Measurements from ENCODE around the gene SHF.
"Not testable (repeated sequence)": the region's sequence is repeated elsewhere in the genome, so short reads cannot be mapped to it uniquely, and the experiment has no call there.

The SHF gene, protein sequence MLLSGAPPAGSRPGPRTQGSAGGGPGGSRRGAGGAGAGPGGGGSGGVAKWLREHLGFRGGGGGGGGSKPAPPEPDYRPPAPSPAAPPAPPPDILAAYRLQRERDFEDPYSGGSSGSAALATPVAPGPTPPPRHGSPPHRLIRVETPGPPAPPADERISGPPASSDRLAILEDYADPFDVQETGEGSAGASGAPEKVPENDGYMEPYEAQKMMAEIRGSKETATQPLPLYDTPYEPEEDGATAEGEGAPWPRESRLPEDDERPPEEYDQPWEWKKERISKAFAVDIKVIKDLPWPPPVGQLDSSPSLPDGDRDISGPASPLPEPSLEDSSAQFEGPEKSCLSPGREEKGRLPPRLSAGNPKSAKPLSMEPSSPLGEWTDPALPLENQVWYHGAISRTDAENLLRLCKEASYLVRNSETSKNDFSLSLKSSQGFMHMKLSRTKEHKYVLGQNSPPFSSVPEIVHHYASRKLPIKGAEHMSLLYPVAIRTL
- 3.8 to 8.1 reads per million in 2 donors for total RNA-seq

DNA sequence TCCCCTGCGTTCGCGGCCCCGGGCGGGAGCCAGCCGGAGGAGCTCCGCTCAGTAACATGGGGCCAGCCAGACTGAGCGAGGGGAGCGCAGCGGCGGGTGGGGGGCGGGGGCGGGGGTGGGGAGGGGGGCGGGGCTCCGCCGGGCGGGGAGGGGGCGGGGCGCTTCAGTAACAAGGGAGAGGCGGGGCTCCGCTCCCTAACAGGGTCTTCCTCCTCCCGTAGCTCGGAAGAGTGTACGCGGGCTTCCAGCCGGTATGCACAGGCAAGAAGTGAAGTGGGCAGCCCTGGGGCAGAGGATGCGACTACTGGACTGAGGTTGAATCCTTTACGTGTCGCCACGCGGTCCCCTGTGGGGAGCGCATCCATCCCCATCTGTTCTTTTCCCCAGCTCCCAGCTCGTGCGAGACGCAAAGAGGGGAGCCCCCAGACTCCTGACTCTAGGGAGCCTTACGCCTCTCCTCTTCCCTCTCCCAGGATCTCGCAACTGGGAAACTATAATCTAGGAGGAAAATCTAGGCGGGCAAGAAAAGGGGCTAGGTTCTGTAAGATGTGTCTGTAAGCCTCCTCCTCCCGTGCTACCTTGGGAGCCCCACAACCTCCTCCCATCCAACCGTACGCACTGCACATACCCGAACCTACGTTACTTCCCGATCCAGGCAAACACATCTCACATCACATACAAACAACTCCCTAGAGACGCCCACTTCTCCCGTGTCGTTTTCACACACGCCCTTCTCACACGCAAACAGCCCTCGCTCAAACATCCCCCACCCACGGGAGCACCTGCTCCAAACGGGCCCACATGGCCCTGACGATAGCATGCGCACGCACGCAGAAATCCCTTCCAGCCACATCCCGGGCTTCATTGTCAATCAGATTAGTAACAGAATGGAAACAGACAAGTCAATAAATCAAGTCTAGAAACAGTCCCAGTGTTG lies at the start of gene SHF:
SHF (minus strand) TSS at position 73 of the 937 bp plus-strand sequence; CDS start at position 58, 15 bp downstream.
- DNase-seq = peak; percentile 36 to 67 (median 53)

DNA sequence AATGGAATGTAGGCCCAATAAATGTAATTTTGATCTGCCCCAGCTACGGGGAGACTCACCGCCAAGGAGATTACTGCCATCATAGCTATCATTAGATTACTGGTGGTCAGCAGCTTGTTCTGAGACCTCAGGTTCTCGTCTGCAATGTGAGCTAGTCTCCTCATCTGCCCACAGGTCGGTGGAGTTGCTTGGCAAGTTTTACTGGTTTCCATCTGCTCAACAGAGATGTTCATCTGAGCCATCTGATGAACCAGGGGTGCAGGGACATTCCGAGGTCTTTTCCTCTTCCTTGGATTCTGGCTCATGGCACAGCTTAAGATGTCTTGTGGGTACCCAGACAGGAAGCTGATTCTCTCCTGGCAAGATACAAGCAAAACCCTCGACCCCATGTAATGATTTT lies 49.0 kb upstream of the SHF start:
- DNase-seq = not testable (repeated sequence)

GRCh38 chr15:45234562-45235235 lies 46.9 kb upstream of the SHF start:
- no peak for DNase-seq

DNA sequence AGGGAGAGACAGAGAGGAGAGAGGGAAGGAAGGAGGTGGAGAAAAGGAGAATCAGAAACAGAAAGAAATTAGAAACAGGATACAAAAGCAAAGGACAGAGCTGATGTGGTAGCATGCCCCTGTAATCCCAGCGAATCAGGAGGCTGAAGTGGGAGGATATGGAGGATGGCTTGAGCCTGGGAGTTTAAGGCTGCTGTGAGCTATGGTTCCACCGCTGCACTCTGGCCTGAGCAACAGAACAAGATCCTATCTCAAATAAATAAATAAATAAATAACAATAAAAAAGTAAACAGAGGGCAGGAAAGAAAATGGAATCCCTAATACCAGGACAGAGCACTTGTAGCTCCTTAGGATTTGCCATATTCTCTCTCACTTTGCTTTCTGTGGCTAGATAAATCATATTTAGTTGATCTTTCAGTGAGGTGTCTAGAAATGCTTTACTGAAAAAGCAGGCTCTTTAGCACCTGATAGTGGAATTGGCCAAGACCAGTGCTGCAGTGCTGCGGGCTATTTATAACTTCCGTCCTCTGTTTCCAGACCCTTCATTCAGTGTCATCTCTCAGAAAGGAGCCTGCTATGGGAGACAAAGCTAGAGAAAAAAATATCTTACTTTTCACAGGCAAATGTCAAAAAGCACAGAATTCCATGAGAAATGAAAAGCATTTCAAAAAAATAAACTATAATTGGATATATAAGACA lies 44.2 kb upstream of the SHF start:
- DNase-seq = no peak

DNA sequence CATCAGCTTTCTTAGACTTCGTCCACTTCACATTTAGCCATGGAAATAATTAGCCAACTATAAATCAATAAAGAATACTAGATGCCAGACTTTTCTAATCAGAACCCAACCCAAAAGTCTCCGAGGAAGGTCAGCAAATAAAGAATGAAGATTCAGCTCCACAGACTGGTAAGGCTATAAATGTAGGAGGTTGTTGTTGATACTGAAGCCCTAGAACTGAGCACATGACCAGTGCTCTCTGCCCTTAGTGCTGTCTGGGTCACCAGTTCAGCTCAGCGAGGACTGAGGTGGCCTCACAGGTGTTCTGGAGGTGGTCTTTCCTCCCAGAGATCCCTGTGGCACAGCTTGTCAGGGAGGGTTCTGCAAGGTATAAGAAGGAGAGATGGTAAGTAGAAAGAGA lies 43.4 kb upstream of the SHF start:
- DNase-seq = no peak

DNA sequence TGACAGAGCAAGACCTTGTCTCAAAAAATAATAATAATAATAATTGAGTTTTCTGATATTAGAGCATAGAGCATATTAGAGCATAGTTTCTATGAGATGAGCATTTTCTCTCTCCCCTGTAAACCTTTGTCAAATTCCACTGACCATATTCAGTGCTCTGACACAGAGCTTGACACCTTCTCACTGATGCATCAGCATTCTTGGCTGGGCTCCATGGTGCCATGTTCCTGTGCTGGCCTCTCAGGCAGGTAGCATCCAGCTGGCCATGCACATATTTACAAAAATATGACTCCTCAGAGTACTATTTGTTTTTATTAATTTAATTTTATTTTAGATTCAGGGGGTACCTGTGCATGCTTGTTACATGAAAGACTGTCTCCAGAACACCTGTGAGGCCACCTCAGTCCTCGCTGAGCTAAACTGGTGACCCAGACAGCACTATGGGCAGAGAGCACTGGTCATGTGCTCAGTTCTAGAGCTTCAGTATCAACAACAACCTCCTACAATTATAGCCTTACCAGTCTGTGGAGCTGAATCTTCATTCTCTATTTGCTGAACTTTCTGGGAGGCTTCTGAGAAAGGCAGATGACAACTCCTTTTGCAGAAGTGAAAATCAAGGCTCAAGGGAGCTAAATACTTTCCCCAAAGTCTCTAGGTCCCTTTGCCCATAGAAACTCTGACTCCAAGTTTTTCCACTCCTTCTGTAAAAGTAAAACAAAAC lies 42.6 kb upstream of the SHF start:
- DNase-seq = no peak

GRCh38 chr15:45228931-45229330 lies 41.2 kb upstream of the SHF start:
- no peak for DNase-seq

- no peak for DNase-seq
These were observed 37.9 kb upstream of the SHF start for GRCh38 chr15:45225506-45226273.

DNA sequence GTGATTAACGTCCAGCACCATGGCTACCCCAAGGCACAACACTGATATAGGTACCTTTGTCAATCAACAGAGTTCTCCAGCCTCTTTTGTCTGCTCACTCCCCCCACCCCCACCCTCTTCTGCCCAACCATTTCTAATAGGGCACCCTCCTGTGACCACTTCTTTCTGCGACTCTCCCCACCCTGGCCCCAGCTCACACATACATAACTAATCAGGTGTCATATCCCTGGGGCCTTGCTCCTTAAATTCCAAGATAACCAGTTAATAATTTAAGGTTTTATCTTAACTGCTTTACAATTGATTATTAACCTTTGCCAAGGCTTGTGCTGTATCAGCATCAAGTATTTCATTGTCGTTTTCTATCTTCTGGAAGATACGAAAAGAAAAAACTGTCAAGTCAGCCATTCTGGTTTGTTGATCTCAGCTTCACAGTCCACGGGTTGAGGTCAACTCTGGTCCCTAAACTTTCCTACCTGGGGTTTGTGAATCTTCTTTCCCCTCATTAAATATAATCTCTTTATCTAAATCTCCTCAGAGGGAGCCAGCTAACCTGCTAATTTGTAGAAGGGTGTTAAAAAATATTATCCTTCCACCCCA lies 37.0 kb upstream of the SHF start:
- no peak for DNase-seq

DNA sequence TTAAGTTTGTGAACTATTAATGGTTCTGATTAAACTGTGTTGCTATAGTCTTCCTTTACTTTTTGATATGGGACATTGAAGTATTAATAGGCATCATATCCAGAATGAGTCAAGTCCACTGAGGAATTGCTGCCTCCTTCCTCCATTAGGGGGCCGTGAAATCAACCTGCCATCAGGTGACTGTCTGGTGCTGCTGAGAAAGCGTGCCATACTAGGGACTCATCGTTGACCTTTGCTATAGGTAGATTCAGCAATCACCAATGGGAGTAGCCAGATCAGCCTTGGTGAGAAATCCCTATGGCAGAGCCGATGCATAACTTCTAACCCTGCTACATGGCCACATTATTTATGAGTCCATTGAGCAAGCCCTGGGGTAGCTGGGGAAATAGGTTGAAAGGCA lies 34.2 kb upstream of the SHF start:
- DNase-seq = no peak

DNA sequence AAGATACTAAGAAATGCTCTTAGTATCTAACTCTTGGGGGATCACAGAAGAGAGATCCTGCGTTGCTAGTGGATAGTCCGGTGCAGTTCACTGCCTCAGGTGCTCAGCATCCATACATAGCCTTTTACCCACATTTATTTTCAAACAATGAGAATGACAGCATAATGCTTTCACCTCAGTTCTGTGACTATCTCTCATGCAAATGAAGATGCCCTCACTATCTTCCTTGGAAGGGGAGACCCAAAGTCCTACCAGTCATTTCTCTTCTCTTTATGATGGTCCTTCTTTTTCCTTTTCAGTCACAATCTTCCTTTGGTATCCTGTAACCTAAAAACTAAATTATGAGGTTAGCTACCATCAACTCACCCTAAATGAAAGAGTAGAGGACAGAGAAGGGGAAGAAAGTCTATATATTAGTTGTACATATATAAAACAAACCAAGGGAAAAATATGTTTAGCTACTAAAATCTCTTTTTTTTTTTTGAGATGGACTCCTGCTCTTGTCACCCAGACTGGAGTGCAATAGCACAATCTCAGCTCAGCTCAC lies 33.4 kb upstream of the SHF start:
- no peak for DNase-seq

DNA sequence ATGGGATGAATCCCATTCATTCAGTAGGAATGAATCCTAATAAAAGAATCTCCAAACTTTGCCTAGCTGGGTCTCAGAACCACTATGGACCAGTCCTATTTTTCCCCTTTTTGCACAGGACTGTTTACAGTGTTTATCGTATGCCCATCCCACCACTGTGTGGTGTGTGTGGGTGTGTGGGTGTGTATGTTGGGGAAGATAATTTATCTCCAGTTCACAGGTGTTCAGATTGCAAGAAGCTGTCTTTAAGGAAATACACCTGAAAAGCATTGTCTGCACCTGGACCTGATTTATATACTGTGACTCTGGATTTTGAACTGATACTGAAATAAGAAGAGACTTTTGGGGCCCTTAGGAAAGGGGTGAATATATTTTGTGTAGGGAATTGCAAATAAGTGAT lies 24.7 kb upstream of the SHF start:
- DNase-seq = no peak

- DNase-seq = peak in 4 of 5 experiments; percentile 33 to 79 (median 38)
These were observed 17.4 kb upstream of the SHF start for GRCh38 chr15:45205192-45205591.

DNA sequence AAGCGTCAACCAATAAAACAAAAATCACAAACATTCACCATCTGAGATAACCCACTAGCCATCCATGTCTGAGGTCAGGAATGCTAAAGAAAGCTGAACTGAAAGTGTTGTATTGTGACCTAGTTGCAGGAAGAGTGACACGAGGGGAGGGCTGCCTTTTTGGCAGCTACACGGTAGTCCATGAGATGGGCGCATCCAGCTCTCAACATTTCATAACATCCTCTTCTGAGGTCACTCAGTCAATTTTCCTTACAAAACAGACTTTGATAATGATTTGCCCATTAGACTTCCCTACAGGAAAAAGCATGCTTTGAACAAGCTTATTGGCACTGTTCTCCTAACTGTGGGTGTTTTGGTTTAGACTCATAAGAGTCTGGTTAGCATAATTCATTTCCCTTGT lies 15.4 kb upstream of the SHF start:
- DNase-seq = no peak

GRCh38 chr15:45201869-45202268 lies 14.1 kb upstream of the SHF start:
- DNase-seq = no peak

DNA sequence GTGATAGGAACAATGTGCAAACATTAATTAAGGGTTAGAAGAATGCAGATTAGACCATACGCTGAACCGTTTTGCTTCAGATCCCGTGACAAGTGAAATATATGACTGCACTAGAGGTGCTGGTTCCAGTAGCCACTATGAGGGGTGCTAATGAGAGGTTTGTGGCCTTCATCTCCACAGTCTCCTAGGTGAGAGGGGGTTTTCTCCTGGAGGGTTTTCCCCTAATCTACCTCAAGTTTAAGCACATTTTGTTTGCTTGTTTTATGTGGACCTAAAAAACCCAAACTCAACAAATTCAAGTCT lies 13.7 kb upstream of the SHF start:
- peak in 1 of 5 experiments; percentile 16 for DNase-seq

DNA sequence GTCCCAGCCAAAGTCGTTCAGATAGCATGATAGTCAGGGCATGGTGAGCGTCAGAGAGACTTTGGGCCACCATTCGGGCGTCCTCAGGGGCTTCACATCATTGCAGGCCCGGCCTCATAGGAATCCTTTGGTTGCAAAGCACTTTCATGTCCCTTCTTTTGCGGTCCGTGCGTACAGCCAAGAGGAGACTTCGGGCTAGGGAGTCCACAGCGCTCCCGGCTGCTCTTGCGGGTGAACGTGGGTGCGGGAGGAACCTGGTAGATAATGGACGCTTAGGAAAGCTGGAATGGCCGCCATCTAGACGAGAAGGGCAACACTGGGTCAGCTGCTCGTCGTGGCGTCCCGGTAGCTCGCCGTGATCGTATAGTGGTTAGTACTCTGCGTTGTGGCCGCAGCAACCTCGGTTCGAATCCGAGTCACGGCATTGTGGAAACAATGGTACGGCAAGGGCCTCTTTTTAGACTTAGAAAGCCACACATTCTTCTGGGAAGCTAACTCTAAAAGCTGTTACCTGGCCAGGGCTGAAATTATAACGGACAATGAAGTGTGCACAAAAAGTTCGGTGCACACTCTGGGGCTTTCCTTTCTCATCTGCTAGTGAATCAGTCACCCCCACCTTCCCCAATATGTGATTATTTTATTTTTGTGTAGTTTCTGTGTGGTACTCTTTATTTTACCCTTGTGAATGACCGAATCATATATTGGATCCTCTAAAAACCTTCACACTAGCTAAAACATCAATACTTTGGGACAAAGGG lies 13.2 kb upstream of the SHF start:
- peak in 3 of 5 experiments; percentile 61 to 83 (median 74) for DNase-seq

- peak; percentile 70 to 97 (median 96) for DNase-seq
These were observed 12.4 kb upstream of the SHF start for GRCh38 chr15:45200001-45200798.

Data from T-helper 2 cell (primary cell).